Endothelial cell of umbilical vein (primary cell): ENCODE measurements around the gene CHML. TPM values are rescaled to one million over a fixed set of nuclear protein-coding genes. Genes with fewer than 3 reads are reported as not detected.

Experiments
- BruUV-seq: library from RNA; stranded (reverse); fragments of 400-500 nt; replicated peaks from 2 replicates; lab custom pipeline; 2021; lab: Mats Ljungman, UMichigan
- CTCF ChIA-PET: fragments of 300-600, 350-600 bp; sonication (Branson Sonifier 250); formaldehyde crosslinking; loops from one replicate; lab custom pipeline; 2021; ENCODE audit warnings: antibody characterized with exemption, inconsistent platforms; lab: Charles Lee
- POLR2A ChIA-PET: fragments of 300-600, 350-600 bp; sonication (Branson Sonifier 250); formaldehyde crosslinking; loops from one replicate; lab custom pipeline; 2021; ENCODE audit warnings: antibody characterized with exemption, inconsistent platforms; lab: Charles Lee
- DNase-seq: peaks from one replicate; pipeline ENCODE4 v3.0.0-alpha.2; 2011; ENCODE audit warnings: low read depth, low spot score
- FAIRE-seq: peaks from 2 replicates; lab custom pipeline; 2011; peaks lifted over from hg19 to GRCh38; lab: Jason Lieb, UNC
- H2AFZ ChIP-seq: 2 replicates; pipeline ENCODE4 v1.6.0; 2012; ENCODE audit warnings: low read depth, low read length, control low read depth, inconsistent platforms
- H3K27ac ChIP-seq: 2 replicates; pipeline ENCODE4 v1.5.1; 2011; ENCODE audit warnings: low read depth, mild to moderate bottlenecking, control low read depth, low read length, moderate library complexity; ENCODE audit not compliant: insufficient read depth
- H3K27me3 ChIP-seq, 2 experiments: 2 replicates each; pipeline versions ENCODE4 v1.6.0 to v1.6.1; 2011; ENCODE audit warnings: low read length in 2 of 2, mixed read lengths in 1 of 2; ENCODE audit not compliant: control insufficient read depth in 2 of 2, insufficient read depth in 2 of 2
- H3K36me3 ChIP-seq, 2 experiments: 2 replicates in 1 of 2; 3 replicates in 1 of 2; pipeline ENCODE4 v1.5.1; 2011; ENCODE audit warnings: low read length in 2 of 2, mild to moderate bottlenecking in 1 of 2, moderate library complexity in 1 of 2; ENCODE audit not compliant: control insufficient read depth in 2 of 2, insufficient read depth in 2 of 2; ENCODE audit errors: extremely low read depth in 1 of 2
- H3K4me1 ChIP-seq: 3 replicates; pipeline ENCODE4 v1.5.1; 2011; ENCODE audit warnings: mild to moderate bottlenecking, low read length; ENCODE audit not compliant: control insufficient read depth, insufficient read depth; ENCODE audit errors: extremely low read depth
- H3K4me2 ChIP-seq: 2 replicates; pipeline ENCODE4 v1.6.1; 2011; ENCODE audit warnings: low read length, control low read depth, mixed read lengths; ENCODE audit not compliant: insufficient read depth
- H3K4me3 ChIP-seq, 3 experiments: fragments of 200-600 bp in 1 of 3; sonication (generic), shearing (Covaris generic) in 1 of 3; replicated peaks in 1 of 3; 2 replicates each; pipeline ENCODE4 v1.5.1; 2011 to 2016; ENCODE audit warnings: control low read depth in 3 of 3, low read length in 3 of 3, mild to moderate bottlenecking in 2 of 3, inconsistent platforms in 1 of 3, low read depth in 1 of 3, moderate library complexity in 1 of 3; ENCODE audit not compliant: insufficient read depth in 1 of 3
- H3K79me2 ChIP-seq: 2 replicates; pipeline ENCODE4 v1.6.0; 2012; ENCODE audit warnings: low read length, inconsistent platforms; ENCODE audit not compliant: control insufficient read depth, insufficient read depth
- H3K9ac ChIP-seq: replicated peaks from 2 replicates; pipeline ENCODE3; 2011; ENCODE audit warnings: low read length, control low read depth; ENCODE audit not compliant: insufficient read depth; ENCODE audit errors: extremely low read depth
- H3K9me1 ChIP-seq: replicated peaks from 3 replicates; pipeline ENCODE4 v1.6.0; 2011; ENCODE audit warnings: mild to moderate bottlenecking, low read length; ENCODE audit not compliant: control insufficient read depth, insufficient read depth; ENCODE audit errors: extremely low read depth
- H3K9me3 ChIP-seq: replicated peaks from 2 replicates; pipeline ENCODE4 v1.5.1; 2012; ENCODE audit warnings: low read length, inconsistent platforms; ENCODE audit not compliant: control insufficient read depth, insufficient read depth
- H4K20me1 ChIP-seq: replicated peaks from 2 replicates; pipeline ENCODE3; 2011; ENCODE audit warnings: mild to moderate bottlenecking, low read length; ENCODE audit not compliant: control insufficient read depth, insufficient read depth; ENCODE audit errors: extremely low read depth
- EZH2 ChIP-seq: IDR thresholded peaks from 2 replicates; pipeline ENCODE4 v1.6.1; 2012; ENCODE audit warnings: borderline replicate concordance, low read depth, mild to moderate bottlenecking, moderate library complexity, low read length, inconsistent platforms; ENCODE audit not compliant: severe bottlenecking
- FOS ChIP-seq: IDR thresholded peaks from 2 replicates; pipeline ENCODE4 v1.6.1; 2011; ENCODE audit warnings: mild to moderate bottlenecking, low read length, moderate library complexity, borderline replicate concordance; ENCODE audit not compliant: insufficient read depth
- GATA2 ChIP-seq: IDR thresholded peaks from 2 replicates; pipeline ENCODE4 v1.7.0; 2011; ENCODE audit warnings: low read depth, mild to moderate bottlenecking, moderate library complexity, mixed read lengths, low read length; ENCODE audit not compliant: insufficient read length, insufficient read depth
- JUN ChIP-seq: IDR thresholded peaks from 2 replicates; pipeline ENCODE4 v1.6.1; 2011; ENCODE audit warnings: borderline replicate concordance, low read depth; ENCODE audit not compliant: insufficient read length, insufficient read depth
- MYC ChIP-seq: IDR thresholded peaks from one replicate; pipeline ENCODE4 v1.6.1; 2011; ENCODE audit warnings: mild to moderate bottlenecking, low read depth, low read length
- POLR2A ChIP-seq: IDR thresholded peaks from 2 replicates; pipeline ENCODE4 v1.6.1; 2012; ENCODE audit warnings: low read depth, mild to moderate bottlenecking, control low read depth, low read length
- POLR2AphosphoS5 ChIP-seq: IDR thresholded peaks from 2 replicates; pipeline ENCODE4 v1.6.1; 2012; ENCODE audit warnings: low read depth, mild to moderate bottlenecking, control low read depth, low read length, moderate library complexity; ENCODE audit not compliant: insufficient read depth
- dilution Hi-C: fragments of 300-500 bp; cut with MboI; formaldehyde crosslinking; loops from one replicate; pipeline ENCODE4 v1.15.0; 2019; ENCODE audit warnings: low sequenced_read_pairs; ENCODE audit not compliant: extremely low pct_ligation_motif_present
- intact Hi-C: fragments of 100-400 bp; cut with micrococcal nuclease; formaldehyde crosslinking; loops from one replicate; pipeline ENCODE4 v1.10.0; 2022
- polyA plus RNA-seq, 4 experiments: library from polyadenylated mRNA; depleted of rRNA in 3 of 4; stranded (reverse) in 3 of 4; unstranded in 1 of 4; fragments of >200 nt; gene quantifications; 2 replicates each; pipeline versions ENCODE4 v1.2.1 to v1.2.3, GENCODE V29; 2011 to 2012; ENCODE audit warnings: missing spikeins in 1 of 4
- total RNA-seq: library from RNA; stranded (reverse); gene quantifications from 2 replicates; pipeline ENCODE4 v1.2.3, GENCODE V29; 2021
- TF ChIP-seq, protein P1 (sequence below): IDR thresholded peaks from 2 replicates; pipeline ENCODE4 v1.6.1; 2011; ENCODE audit not compliant: insufficient read depth, insufficient read length
- TF ChIP-seq, protein P2 (sequence below), 2 donors: IDR thresholded peaks; 1 replicate in 1 of 2; 2 replicates in 1 of 2; pipeline ENCODE4 v1.5.1; 2011; ENCODE audit warnings: low read length in 2 of 2, mild to moderate bottlenecking in 2 of 2, moderate library complexity in 2 of 2, control low read depth in 1 of 2, inconsistent platforms in 1 of 2, low read depth in 1 of 2; ENCODE audit not compliant: insufficient read depth in 1 of 2; ENCODE audit errors: extremely low read depth in 1 of 2

The CHML gene
- total and polyA plus RNA-seq, 2 donors (not counting 3 experiments of a cell fraction or from before 2014, with no cell fraction given): 3.3 to 22.3 TPM

DNA sequence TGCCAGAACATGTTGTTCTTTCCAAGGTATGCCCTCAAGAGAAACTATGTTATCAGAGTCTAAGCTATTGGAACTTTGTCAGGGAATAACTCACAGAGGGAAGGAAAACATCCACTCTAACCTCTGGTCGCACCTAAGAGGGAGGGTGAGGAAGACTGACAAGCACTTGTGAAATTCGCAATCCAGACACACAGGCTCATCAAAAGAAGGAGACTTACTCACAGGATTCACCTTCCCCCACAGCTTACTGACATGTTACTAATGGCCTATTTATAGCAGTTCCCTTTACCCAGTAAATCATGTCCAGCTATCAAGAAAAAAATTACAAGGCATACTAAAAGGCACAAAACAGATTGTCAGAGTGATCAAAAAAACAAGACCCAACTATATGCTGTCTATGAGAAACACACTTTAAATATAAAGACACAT is 48.8 kb upstream of the CHML start:
- ChIA-PET POLR2A (no interaction called here), CTCF (interaction anchor here (0.8 kb wide), 1 partner anchor 9 kb away, joined by 3 read pairs; no protein-coding TSS in a partner anchor)
- no peaks in the 10 kb centered on the region for H3K9me1 ChIP-seq
- no peak overlapping the region for H3K27ac ChIP-seq
- H3K4me1 ChIP-seq: no peaks in the 10 kb centered on the region
- no peak overlapping the region for H3K9ac ChIP-seq
- no peaks in the 10 kb centered on the region for H3K36me3 ChIP-seq
- H3K79me2 ChIP-seq: no peaks in the 10 kb centered on the region
- DNase-seq (no peak), FAIRE-seq (no peak)
- no peaks in the 10 kb centered on the region for H3K27me3 ChIP-seq
- TF ChIP-seq POLR2A: no peak
- no peak for TF ChIP-seq JUN
- TF ChIP-seq, protein P1, sequence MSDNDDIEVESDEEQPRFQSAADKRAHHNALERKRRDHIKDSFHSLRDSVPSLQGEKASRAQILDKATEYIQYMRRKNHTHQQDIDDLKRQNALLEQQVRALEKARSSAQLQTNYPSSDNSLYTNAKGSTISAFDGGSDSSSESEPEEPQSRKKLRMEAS: no peak
- no peak for TF ChIP-seq POLR2AphosphoS5
- TF ChIP-seq EZH2: no peak
- TF ChIP-seq GATA2: no peak
- no peak for TF ChIP-seq MYC
- TF ChIP-seq, protein P2, sequence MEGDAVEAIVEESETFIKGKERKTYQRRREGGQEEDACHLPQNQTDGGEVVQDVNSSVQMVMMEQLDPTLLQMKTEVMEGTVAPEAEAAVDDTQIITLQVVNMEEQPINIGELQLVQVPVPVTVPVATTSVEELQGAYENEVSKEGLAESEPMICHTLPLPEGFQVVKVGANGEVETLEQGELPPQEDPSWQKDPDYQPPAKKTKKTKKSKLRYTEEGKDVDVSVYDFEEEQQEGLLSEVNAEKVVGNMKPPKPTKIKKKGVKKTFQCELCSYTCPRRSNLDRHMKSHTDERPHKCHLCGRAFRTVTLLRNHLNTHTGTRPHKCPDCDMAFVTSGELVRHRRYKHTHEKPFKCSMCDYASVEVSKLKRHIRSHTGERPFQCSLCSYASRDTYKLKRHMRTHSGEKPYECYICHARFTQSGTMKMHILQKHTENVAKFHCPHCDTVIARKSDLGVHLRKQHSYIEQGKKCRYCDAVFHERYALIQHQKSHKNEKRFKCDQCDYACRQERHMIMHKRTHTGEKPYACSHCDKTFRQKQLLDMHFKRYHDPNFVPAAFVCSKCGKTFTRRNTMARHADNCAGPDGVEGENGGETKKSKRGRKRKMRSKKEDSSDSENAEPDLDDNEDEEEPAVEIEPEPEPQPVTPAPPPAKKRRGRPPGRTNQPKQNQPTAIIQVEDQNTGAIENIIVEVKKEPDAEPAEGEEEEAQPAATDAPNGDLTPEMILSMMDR (IDR thresholded peaks at IDR 0.05; ENCODE audit: extremely low read depth in 1 of 2, insufficient read depth in 1 of 2, low read depth in 1 of 2, low read length in 2 of 2): no peak
- no peak for TF ChIP-seq FOS
- intact Hi-C loops (no loop called here), dilution Hi-C loops (no loop called here)
- H2AFZ ChIP-seq: no peak overlapping the region
- no peak overlapping the region for H3K4me3 ChIP-seq
- H4K20me1 ChIP-seq: no peaks in the 10 kb centered on the region
- no peak overlapping the region for H3K4me2 ChIP-seq
- no peaks in the 10 kb centered on the region for H3K9me3 ChIP-seq
- BruUV-seq: no TSS peak
